ENCODE data around the gene C11orf71. TPM values are rescaled to one million over a fixed set of nuclear protein-coding genes. Genes with fewer than 3 reads are reported as not detected.
A peak's percentile ranks its signal among the peaks of the same experiment; 100 is the strongest.

The C11orf71 gene, protein sequence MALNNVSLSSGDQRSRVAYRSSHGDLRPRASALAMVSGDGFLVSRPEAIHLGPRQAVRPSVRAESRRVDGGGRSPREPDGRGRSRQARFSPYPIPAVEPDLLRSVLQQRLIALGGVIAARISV
- 1 to 10 TPM; 7.5 to 7.6 TPM for total RNA-seq

DNA sequence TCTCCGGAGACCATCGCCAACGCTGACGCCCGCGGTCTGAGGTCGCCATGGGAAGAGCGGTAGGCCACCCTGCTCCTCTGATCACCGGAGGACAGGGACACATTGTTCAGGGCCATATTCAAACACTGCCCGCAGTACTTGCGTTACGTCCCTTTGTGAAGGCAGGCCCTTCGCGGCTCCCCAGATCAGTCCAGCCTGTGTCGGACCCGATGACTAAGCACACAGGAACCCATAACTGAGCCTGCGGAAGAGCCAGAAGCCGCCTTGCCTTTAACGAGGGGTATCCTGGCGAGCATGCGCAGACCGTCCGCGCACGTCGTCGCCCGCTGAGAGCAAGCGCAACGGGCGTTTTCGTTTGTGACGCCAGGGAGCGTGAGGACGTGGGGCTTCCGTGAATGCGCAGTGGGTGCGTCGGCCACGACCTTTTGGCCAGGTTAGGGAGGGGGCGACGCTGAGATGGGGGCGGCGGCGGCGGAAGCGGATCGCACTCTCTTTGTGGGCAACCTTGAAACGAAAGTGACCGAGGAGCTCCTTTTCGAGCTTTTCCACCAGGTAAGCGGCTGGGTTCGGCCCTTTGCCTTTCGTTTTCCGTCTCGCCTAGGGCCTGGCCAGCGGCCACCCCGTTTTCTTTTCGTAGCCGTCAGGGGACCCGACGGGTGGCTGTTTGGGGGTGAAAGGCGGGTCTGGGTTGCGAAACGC lies at the start of gene C11orf71, which contains the start of gene RBM7:
TSS of gene C11orf71 (minus strand) at position 296 of the 699 bp plus-strand sequence. CDS start at position 116, 180 bp downstream.
TSS of gene RBM7 (plus strand) at position 451 of the 699 bp plus-strand sequence. CDS start at position 457, 6 bp downstream.
- no peaks in the 10 kb centered on the region for H3K9me3 Mint-ChIP-seq
- peak within 1 kb of the TSS; percentile 97 for H3K27ac Mint-ChIP-seq
- H3K27me3 Mint-ChIP-seq (ENCODE audit: low read depth): no peaks in the 10 kb centered on the region
- peaks cover 44% of the 10 kb centered on the region for H3K4me1 Mint-ChIP-seq (ENCODE audit: low read depth)
- intact Hi-C loops (cut with micrococcal nuclease): loop anchor here (1.0 to 10.0 kb wide), 7 partner anchors 39 to 1086 kb away; partner anchors contain the start of genes CLDN25, REXO2, TTC12 and USP28
- CTCF ChIA-PET: no interaction called here
- peak within 1 kb of the TSS; percentile 90 for H3K4me3 Mint-ChIP-seq
- H3K36me3 Mint-ChIP-seq (ENCODE audit: low read depth): peaks cover 25% of the 10 kb centered on the region
- DNase-seq: peak; percentile 98

DNA sequence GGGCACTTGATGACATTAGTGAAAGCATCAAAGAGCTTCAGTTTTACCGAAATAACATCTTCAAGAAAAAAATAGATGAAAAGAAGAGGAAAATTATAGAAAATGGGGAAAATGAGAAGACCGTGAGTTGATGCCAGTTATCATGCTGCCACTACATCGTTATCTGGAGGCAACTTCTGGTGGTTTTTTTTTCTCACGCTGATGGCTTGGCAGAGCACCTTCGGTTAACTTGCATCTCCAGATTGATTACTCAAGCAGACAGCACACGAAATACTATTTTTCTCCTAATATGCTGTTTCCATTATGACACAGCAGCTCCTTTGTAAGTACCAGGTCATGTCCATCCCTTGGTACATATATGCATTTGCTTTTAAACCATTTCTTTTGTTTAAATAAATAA lies 49.5 kb upstream of the C11orf71 start:
- CTCF ChIA-PET: no interaction called here
- no peaks in the 10 kb centered on the region for H3K9me3 Mint-ChIP-seq
- no peak overlapping the region for H3K27ac Mint-ChIP-seq
- intact Hi-C loops (cut with micrococcal nuclease): loop anchor here (10.0 kb wide), 2 partner anchors 55 to 395 kb away; partner anchors contain the start of gene ZBTB16
- no peaks in the 10 kb centered on the region for H3K4me1 Mint-ChIP-seq (ENCODE audit: low read depth)
- H3K27me3 Mint-ChIP-seq (ENCODE audit: low read depth): no peaks in the 10 kb centered on the region
- no peak overlapping the region for H3K4me3 Mint-ChIP-seq
- H3K36me3 Mint-ChIP-seq (ENCODE audit: low read depth): peaks cover 22% of the 10 kb centered on the region
- no peak for DNase-seq

DNA sequence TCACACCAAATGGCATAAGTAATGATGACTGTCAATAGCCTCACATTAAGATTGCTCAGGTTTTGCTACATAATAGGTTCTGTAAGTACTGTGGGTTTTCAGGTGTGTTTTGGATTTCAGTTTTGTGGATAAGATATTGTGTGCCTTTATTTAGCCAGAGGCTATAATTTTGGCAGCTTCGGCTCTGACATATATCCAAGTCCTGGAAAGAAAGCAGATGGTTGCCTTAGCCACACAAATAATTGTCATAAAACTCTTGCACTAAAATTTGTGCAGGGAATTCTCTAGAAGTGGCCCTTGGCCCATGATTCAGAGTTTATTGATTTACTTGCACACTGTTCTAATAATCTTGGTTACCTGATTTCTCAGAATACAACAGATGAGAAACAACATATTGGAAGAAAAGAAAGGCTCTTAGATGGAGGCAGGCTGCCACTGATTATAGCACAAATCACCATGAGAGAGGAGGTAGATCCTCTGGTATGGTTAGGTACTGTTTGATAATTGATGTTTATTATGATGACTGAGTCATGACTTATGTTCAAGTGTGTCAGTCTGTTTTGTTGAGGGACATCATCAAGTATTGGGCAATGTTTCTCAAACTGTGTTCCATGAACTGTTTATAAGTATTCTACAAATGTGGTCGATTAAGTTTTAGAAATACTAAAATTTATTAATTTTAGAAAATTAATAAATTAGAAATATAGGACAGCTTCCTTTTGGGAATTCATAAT lies 48.6 kb upstream of the C11orf71 start:
- no peak overlapping the region for H3K27ac Mint-ChIP-seq
- H3K4me3 Mint-ChIP-seq: no peak overlapping the region
- DNase-seq: no peak
- no peaks in the 10 kb centered on the region for H3K4me1 Mint-ChIP-seq (ENCODE audit: low read depth)
- peaks cover 29% of the 10 kb centered on the region for H3K36me3 Mint-ChIP-seq (ENCODE audit: low read depth)
- no peaks in the 10 kb centered on the region for H3K9me3 Mint-ChIP-seq
- CTCF ChIA-PET: no interaction called here
- intact Hi-C loops (cut with micrococcal nuclease): loop anchor here (10.0 kb wide), 2 partner anchors 56 to 394 kb away; partner anchors contain the start of gene ZBTB16
- H3K27me3 Mint-ChIP-seq (ENCODE audit: low read depth): no peaks in the 10 kb centered on the region

DNA sequence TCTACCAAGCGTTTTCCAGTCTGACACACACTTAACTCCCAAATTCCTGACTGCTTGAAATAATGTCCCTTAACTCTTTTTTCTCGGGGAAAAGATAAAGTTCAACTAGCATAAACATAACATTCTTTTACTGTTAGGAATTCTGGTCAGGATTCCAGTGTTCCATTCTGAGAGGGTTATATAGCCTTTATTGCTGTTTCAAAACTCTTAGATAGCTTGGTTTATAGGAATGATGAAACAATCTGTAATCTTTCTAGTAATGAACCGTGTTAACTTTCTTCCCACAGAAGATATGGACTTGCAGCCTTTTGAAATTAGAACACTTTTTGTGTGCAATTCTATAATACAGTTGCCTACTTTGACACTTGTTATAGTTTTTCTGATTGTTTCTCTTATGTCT lies 47.6 kb upstream of the C11orf71 start:
- Mint-ChIP-seq H3K27ac (no peak overlapping the region), H3K36me3 (ENCODE audit: low read depth) (peaks cover 30% of the 10 kb centered on the region)

DNA sequence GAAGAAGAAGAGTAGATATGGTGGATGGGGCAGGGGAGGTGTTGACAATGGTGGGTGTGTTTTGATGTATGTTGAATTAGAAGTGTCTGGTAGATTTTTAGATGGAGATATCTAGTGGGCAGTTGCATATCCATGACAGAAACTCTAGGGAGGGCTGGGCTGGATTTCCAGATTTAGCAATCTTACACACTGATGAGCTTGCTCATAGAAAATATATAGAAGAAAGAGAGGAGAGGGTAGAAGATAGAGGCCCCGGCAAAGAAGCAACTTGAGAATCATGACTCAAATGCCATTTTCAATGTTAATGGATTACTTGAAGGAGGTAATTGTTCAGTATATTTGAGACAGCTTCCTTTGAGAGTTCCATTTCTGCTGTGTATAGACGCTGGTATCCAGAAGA lies 47.1 kb upstream of the C11orf71 start:
- Mint-ChIP-seq H3K4me1 (ENCODE audit: low read depth) (no peaks in the 10 kb centered on the region), H3K9me3 (no peaks in the 10 kb centered on the region), H3K4me3 (no peak overlapping the region), H3K36me3 (ENCODE audit: low read depth) (peaks cover 30% of the 10 kb centered on the region), H3K27ac (no peak overlapping the region), H3K27me3 (ENCODE audit: low read depth) (no peaks in the 10 kb centered on the region)
- intact Hi-C loops (cut with micrococcal nuclease): loop anchor here (10.0 kb wide), 2 partner anchors 57 to 393 kb away; partner anchors contain the start of gene ZBTB16
- CTCF ChIA-PET: no interaction called here
- no peak for DNase-seq

More for the DNA sequence above, 47.6 kb upstream of the C11orf71 start:
- H3K4me3 Mint-ChIP-seq: no peak overlapping the region
- intact Hi-C loops (cut with micrococcal nuclease): loop anchor here (10.0 kb wide), 2 partner anchors 57 to 393 kb away; partner anchors contain the start of gene ZBTB16
- H3K9me3 Mint-ChIP-seq: no peaks in the 10 kb centered on the region
- CTCF ChIA-PET: no interaction called here
- no peak for DNase-seq
- no peaks in the 10 kb centered on the region for H3K4me1 Mint-ChIP-seq (ENCODE audit: low read depth)
- no peaks in the 10 kb centered on the region for H3K27me3 Mint-ChIP-seq (ENCODE audit: low read depth)

DNA sequence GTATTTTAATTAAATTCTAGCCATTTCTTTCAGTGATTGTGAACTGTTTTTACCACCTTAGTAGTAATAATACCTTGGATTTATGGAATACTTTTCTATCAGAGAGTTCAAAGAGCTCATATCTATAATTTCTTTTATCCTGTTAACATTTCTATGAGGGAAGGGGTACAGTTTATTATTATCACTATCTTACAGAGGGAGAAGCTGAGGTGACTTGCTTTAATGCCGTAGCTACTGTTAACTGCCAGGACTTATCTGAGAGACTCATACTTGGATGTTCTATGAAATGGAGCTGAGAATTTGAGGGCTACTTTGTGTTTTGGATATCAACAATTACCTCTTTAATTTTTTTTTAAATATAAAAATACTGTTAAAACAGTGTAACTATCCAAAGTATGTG lies 42.2 kb upstream of the C11orf71 start:
- H3K36me3 Mint-ChIP-seq (ENCODE audit: low read depth): peaks cover 27% of the 10 kb centered on the region
- no peak for DNase-seq
- no peak overlapping the region for H3K27ac Mint-ChIP-seq
- CTCF ChIA-PET: interaction anchor here (0.6 kb wide), 1 partner anchor 119 kb away, joined by 4 read pairs; no protein-coding TSS in a partner anchor
- intact Hi-C loops (cut with micrococcal nuclease): loop anchor here (5.0 to 10.0 kb wide), 3 partner anchors 62 to 388 kb away; partner anchors contain the start of gene ZBTB16
- H3K4me3 Mint-ChIP-seq: no peak overlapping the region
- no peaks in the 10 kb centered on the region for H3K27me3 Mint-ChIP-seq (ENCODE audit: low read depth)
- peaks cover 23% of the 10 kb centered on the region for H3K4me1 Mint-ChIP-seq (ENCODE audit: low read depth)
- H3K9me3 Mint-ChIP-seq: no peaks in the 10 kb centered on the region

DNA sequence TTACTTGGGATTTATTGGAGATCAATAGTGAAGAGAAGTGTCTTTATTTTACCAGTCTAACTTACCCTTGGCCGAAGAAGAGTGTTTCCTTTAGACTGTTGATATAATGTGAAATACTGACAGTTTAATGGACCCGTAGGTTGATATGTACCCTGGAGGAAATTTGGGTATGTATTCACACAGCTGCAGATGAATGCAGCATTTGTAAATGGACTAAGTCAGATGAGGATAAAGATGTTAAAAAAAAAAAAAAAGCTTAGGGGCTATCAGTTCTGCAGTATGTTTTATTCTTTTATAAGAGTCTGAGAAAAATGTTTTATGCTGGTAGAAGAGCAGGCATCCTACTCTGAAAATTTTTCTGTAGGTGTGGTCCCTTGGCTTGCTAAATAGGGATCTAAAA lies 41.6 kb upstream of the C11orf71 start:
- Mint-ChIP-seq H3K27me3 (ENCODE audit: low read depth) (no peaks in the 10 kb centered on the region), H3K36me3 (ENCODE audit: low read depth) (peaks cover 21% of the 10 kb centered on the region), H3K4me3 (no peak overlapping the region), H3K27ac (no peak overlapping the region), H3K4me1 (ENCODE audit: low read depth) (peaks cover 23% of the 10 kb centered on the region), H3K9me3 (no peaks in the 10 kb centered on the region)
- CTCF ChIA-PET: interaction anchor here (0.6 kb wide), 1 partner anchor 118 kb away, joined by 4 read pairs; no protein-coding TSS in a partner anchor
- no peak for DNase-seq
- intact Hi-C loops (cut with micrococcal nuclease): loop anchor here (5.0 to 10.0 kb wide), 3 partner anchors 63 to 387 kb away; partner anchors contain the start of gene ZBTB16

DNA sequence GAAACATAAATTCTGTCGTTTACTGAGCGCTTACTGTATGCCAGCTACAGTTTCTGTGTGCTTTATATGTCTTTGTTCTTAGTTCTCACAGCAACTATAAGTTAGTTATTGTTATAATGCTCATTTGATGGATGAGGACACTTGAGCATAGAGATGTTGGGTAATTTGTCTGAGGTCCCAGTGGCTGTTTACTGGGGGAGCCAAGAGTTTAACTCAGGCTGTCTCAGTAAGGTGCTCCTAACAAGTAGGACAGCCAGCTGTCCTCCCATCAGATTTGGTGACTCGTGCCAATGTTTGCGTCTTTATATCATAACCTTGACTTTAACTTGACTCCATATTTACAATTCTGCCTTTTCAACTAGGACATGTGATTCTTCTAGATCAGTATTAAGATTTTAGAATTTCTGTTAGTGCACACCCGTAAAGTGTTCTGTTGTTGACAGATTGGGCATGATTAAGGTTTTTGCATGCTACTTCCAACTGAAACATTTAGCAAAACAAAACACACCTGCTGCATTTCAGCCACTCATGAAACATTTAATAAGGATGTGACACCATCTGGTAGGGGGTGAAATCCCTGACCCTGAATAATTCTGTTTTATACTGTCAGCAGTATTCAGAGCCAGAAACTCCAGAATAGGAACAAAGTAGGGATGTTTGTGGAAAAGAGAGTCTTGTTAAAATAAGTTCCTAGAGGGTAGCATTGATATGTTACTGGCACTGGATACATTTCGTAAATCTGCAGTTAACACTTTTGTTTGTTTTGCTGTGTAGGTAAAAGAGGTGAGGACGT lies 40.9 kb upstream of the C11orf71 start:
- Mint-ChIP-seq H3K4me3 (no peak overlapping the region), H3K4me1 (ENCODE audit: low read depth) (peaks cover 23% of the 10 kb centered on the region), H3K9me3 (no peaks in the 10 kb centered on the region), H3K27me3 (ENCODE audit: low read depth) (no peaks in the 10 kb centered on the region), H3K27ac (no peak overlapping the region), H3K36me3 (ENCODE audit: low read depth) (peaks cover 16% of the 10 kb centered on the region)
- intact Hi-C loops (cut with micrococcal nuclease): loop anchor here (5.0 to 10.0 kb wide), 3 partner anchors 64 to 386 kb away; partner anchors contain the start of gene ZBTB16
- CTCF ChIA-PET: no interaction called here
- no peak for DNase-seq

DNA sequence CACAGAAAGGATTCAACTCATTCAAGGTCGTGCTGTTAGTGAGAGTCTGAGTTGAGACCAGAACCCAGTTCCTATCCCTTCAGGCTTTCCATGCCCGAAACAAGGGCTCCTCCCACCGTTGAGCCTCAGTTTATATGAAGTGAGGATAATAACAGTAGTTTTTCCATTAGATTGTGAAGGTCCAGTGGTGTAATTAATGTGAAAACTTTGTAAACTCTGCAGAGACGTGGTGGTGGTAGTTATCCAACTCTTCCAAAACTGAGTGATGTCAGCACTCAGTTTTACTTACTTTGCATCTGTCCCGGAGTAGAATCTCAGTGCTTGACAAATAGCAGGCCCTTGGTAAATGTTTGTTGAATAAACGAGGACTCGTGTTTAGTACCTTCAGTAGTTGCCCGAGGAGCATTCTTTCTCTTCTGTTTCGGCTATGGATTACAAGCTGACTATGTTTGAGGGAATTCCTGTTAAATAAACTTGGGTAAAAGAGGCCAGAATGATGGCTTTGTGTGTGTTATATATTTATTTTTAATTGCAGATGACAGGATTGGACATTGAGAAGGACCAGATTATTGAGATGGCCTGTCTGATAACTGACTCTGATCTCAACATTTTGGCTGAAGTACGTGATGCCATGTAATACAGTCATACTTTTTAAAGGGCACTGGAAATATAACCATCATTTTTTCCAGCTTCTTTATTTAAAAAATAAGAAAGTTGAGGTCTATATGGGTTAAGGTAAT lies 40.0 kb upstream of the C11orf71 start:
- no peaks in the 10 kb centered on the region for H3K27me3 Mint-ChIP-seq (ENCODE audit: low read depth)
- H3K9me3 Mint-ChIP-seq: no peaks in the 10 kb centered on the region
- H3K36me3 Mint-ChIP-seq (ENCODE audit: low read depth): peaks cover 13% of the 10 kb centered on the region
- CTCF ChIA-PET: interaction anchor here (0.6 to 1.2 kb wide), 2 partner anchors 11 to 42 kb away, joined by 3 read pairs; no protein-coding TSS in a partner anchor
- DNase-seq: no peak
- peak overlapping the region; percentile 82 for H3K27ac Mint-ChIP-seq
- peaks cover 23% of the 10 kb centered on the region for H3K4me1 Mint-ChIP-seq (ENCODE audit: low read depth)
- intact Hi-C loops (cut with micrococcal nuclease): loop anchor here (5.0 to 10.0 kb wide), 3 partner anchors 65 to 385 kb away; partner anchors contain the start of gene ZBTB16
- H3K4me3 Mint-ChIP-seq: peak overlapping the region; percentile 94

DNA sequence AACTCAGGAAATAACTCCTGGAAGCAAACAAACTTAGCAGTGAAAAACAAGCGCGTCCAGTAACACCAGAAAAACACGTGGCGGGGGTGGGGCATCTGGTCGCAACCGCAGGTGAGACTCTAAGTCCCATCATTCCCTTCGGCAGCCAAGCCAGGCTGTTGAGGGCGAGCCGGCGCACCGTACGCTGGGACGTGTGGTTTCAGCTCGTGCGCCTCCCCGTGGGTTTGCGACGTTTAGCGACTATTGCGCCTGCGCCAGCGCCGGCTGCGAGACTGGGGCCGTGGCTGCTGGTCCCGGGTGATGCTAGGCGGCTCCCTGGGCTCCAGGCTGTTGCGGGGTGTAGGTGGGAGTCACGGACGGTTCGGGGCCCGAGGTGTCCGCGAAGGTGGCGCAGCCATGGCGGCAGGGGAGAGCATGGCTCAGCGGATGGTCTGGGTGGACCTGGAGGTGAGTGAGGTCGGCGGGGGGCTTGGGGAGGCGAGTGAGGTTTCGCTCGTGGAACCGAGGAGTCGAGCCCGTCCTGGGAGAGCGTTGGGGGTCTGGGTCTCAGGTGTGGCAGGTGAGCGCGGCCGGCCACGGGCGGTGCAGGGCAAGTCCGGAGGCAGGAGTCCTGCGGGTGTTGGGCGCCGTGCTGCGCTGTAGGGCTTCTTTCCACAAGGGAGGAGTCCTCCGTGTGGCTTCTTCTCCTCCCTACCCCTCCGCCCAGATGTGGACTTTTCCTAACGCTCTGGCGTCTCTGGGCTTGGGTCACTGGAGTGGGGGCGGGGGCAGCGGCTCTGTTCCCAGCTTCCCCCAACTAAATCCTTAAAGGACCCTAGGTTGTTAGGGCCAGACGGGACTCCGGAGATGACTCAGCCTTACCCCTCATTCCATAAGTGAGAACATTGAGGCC lies 39.2 kb upstream of the C11orf71 start, which contains the start of gene REXO2:
TSS of gene REXO2 (plus strand) at position 239 of the 892 bp plus-strand sequence. CDS start at position 301, 62 bp downstream.
- peak; percentile 95 for DNase-seq
- no peaks in the 10 kb centered on the region for H3K9me3 Mint-ChIP-seq
- H3K27me3 Mint-ChIP-seq (ENCODE audit: low read depth): no peaks in the 10 kb centered on the region
- H3K27ac Mint-ChIP-seq: peak within 1 kb of the TSS; percentile 82
- intact Hi-C loops (cut with micrococcal nuclease): loop anchor here (1.0 to 10.0 kb wide), 7 partner anchors 39 to 565 kb away; partner anchors contain the start of genes C11orf71, RBM7, USP28 and ZBTB16
- CTCF ChIA-PET: interaction anchor here (0.6 to 1.2 kb wide), 4 partner anchors 12 to 813 kb away, joined by 3 to 5 read pairs (median 3); no protein-coding TSS in a partner anchor
- peak within 1 kb of the TSS; percentile 94 for H3K4me3 Mint-ChIP-seq
- peaks cover 9% of the 10 kb centered on the region for H3K36me3 Mint-ChIP-seq (ENCODE audit: low read depth)
- H3K4me1 Mint-ChIP-seq (ENCODE audit: low read depth): peaks cover 23% of the 10 kb centered on the region
